ENCODE results near the gene GRIK3. TPM values are rescaled to one million over a fixed set of nuclear protein-coding genes. Genes with fewer than 3 reads are reported as not detected.

GRIK3 gene
- total RNA-seq, 6 experiments from 2014 or later: not detected

DNA sequence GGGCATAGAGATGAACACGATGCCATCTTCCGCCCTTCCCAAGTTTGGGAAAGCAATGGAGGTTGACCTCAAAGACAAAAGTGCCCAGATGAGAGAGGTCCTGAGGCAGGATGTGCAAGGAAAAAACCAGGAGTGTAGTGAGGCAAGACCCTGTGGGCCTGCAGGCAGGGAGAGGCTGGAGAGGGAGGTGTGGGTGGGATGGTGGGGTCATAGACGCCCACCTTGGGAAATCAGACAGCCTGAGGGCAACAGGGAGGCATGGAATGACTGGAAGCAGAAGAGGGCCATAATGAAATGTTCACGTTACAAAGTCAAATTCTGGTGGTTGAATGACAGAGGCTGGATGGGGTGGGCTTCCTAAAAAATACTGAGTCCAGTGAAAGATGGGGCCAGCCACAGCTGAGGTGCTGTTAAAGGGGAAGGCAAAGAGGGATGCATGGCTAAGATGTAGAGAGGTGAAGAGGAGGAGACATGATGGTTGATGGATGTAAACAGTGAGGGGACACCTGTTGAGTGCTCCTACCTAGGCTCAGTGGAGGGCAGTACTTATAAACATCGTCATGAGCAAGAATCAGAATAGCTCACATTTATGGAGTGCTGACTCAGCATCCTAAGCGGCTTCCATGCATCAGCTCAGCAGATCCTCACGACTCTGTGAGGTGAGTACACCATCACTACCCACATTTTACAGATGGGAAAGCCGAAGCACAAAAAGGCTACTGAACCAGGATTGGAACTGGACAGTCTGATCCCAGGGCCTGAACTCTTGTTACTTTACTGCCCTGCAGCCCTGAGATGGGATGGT is 42.0 kb downstream of the GRIK3 start:
- no peak for DNase-seq
- Mint-ChIP-seq H3K4me1 (ENCODE audit: low read depth) (no peaks in the 10 kb centered on the region), H3K4me3 (no peak overlapping the region), H3K27me3 (ENCODE audit: insufficient read depth) (peaks cover 1% of the 10 kb centered on the region), H3K27ac (no peak overlapping the region), H3K36me3 (ENCODE audit: low read depth) (peaks cover 12% of the 10 kb centered on the region), H3K9me3 (peaks cover 65% of the 10 kb centered on the region)
- TF ChIP-seq CTCF (IDR thresholded peaks at IDR 0.05): no peak

DNA sequence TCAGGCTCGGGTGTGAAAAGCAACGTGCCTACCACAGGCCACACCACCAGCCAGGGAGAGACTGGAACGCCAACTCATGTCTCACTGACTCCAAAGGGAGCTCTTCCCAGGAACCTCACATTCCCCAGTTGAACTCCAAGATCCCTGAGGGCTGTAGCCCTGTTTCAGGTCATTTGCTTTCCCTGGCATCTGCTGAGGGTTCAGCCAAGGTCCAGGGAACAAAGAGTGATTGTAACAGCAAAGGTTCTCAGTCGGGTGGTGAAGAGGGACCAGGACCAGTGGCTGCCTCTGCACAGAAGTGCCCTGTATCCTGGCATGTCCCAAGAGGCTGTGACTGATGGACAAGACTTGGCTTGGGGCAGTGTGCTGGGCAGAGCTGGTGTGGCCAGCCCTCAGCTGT is 42.8 kb downstream of the GRIK3 start:
- H3K9me3 Mint-ChIP-seq: peaks cover 62% of the 10 kb centered on the region
- H3K4me3 Mint-ChIP-seq: no peak overlapping the region
- peaks cover 12% of the 10 kb centered on the region for H3K36me3 Mint-ChIP-seq (ENCODE audit: low read depth)
- peaks cover 1% of the 10 kb centered on the region for H3K27me3 Mint-ChIP-seq (ENCODE audit: insufficient read depth)
- TF ChIP-seq CTCF (IDR thresholded peaks at IDR 0.05): no peak
- H3K27ac Mint-ChIP-seq: no peak overlapping the region
- no peaks in the 10 kb centered on the region for H3K4me1 Mint-ChIP-seq (ENCODE audit: low read depth)
- no peak for DNase-seq

- TF ChIP-seq CTCF (IDR thresholded peaks at IDR 0.05): no peak
- H3K4me1 Mint-ChIP-seq (ENCODE audit: low read depth): no peaks in the 10 kb centered on the region
- H3K36me3 Mint-ChIP-seq (ENCODE audit: low read depth): peaks cover 12% of the 10 kb centered on the region
- DNase-seq: no peak
- H3K4me3 Mint-ChIP-seq: no peak overlapping the region
- peaks cover 1% of the 10 kb centered on the region; the same call in 1 of the 2 replicates for H3K27me3 Mint-ChIP-seq (ENCODE audit: insufficient read depth)
- no peak overlapping the region for H3K27ac Mint-ChIP-seq
- peaks cover 62% of the 10 kb centered on the region for H3K9me3 Mint-ChIP-seq
Measured at GRCh38 chr1:36990928-36991327, 43.4 kb downstream of the GRIK3 start.

DNA sequence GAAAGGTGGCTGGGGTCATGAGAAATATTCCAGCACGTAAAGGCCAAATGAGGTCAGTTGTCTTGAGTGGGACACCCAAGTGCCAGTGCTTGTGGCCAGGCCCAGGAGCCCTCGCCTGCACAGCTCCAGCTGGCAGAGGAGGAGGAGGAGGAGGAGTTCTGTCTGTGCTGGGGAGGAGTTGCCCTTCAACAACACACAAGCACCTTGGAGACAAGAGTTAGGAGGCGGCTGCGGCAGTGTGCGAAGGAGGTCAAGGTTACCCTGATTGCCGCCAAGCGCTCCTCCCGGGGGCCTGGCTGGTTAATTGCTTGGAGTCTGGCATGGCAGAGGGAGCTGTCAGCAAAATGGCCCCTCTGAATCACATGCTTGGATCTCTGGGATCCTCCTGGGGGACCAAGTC is 45.1 kb downstream of the GRIK3 start:
- Mint-ChIP-seq H3K36me3 (ENCODE audit: low read depth) (peaks cover 12% of the 10 kb centered on the region), H3K4me3 (no peak overlapping the region), H3K27me3 (ENCODE audit: insufficient read depth) (peaks cover 1% of the 10 kb centered on the region; the same call in 1 of the 2 replicates), H3K9me3 (peaks cover 65% of the 10 kb centered on the region), H3K4me1 (ENCODE audit: low read depth) (no peaks in the 10 kb centered on the region), H3K27ac (no peak overlapping the region)
- no peak for DNase-seq
- no peak for TF ChIP-seq CTCF (IDR thresholded peaks at IDR 0.05)

DNA sequence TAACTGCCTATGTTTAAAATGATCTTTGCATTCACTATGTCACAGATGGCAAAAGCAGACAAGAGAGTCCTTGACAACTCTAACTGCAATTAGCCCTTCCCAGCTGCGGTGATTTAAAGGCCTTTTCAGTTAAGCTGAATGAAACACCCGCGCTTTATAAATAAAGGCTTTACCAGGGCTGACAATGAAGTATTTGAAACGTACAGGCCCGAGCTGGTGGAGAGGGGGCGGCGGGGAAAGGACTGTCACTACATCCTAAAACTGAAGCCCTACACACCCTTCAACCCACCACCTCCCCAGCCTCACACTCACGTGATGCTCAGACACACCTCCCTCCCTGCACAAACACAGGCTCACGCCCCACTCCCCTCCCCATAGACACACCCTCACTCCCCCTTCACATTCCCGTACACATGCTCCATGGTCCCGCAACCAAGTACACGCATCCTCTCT is 45.5 kb downstream of the GRIK3 start:
- H3K9me3 Mint-ChIP-seq: peaks cover 65% of the 10 kb centered on the region
- H3K27ac Mint-ChIP-seq: no peak overlapping the region
- DNase-seq: no peak
- H3K36me3 Mint-ChIP-seq (ENCODE audit: low read depth): peaks cover 12% of the 10 kb centered on the region
- H3K4me3 Mint-ChIP-seq: no peak overlapping the region
- H3K27me3 Mint-ChIP-seq (ENCODE audit: insufficient read depth): peaks cover 1% of the 10 kb centered on the region; the same call in 1 of the 2 replicates
- no peaks in the 10 kb centered on the region for H3K4me1 Mint-ChIP-seq (ENCODE audit: low read depth)
- no peak for TF ChIP-seq CTCF (IDR thresholded peaks at IDR 0.05)

All from HFFc6 (cell line).